Measurements from ENCODE around the gene UST. TPM values are rescaled to one million over a fixed set of nuclear protein-coding genes. Genes with fewer than 3 reads are reported as not detected.
"Not testable (repeated sequence)": the region's sequence is repeated elsewhere in the genome, so short reads cannot be mapped to it uniquely, and the experiment has no call there.

UST gene
- polyA plus RNA-seq, 4 donors: 0.81 to 4.0 (median 1.4) TPM; not detected in 1

DNA sequence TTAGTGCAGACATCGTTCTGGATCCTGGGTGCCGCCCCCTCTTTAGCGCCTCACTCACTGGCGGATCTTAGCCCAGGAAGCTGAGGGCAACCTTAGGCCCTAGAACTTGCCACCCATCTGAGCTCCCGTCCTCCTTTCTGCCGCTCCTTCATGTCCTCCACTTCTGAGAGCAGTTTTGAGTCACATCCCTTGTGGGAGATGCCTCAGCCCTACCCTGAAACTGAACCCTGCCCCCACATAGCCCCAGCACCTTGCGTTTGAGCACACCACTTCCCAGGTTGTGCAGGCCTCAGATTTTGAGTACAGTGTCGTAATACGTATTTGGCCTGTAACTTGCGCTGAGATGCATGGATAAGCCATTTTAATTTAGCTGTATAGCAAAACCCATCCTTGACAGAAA lies 169.7 kb downstream of the UST start:
- not testable (repeated sequence) for H3K4me3 ChIP-seq (ENCODE audit: low read depth in 1 of 3, low read length in 3 of 3); H3K27me3 ChIP-seq (ENCODE audit: control insufficient read depth in 3 of 3, insufficient read depth in 3 of 3, low read length in 3 of 3); DNase-seq; H3K36me3 ChIP-seq (ENCODE audit: control insufficient read depth in 3 of 3, insufficient read depth in 2 of 3, low read depth in 1 of 3, low read length in 3 of 3); H3K27ac ChIP-seq (ENCODE audit: low read depth in 1 of 3, low read length in 2 of 3); H3K4me1 ChIP-seq (ENCODE audit: control insufficient read depth in 3 of 3, insufficient read depth in 2 of 3, low read depth in 1 of 3, low read length in 2 of 3); FAIRE-seq; H3K9me3 ChIP-seq (ENCODE audit: control insufficient read depth in 2 of 2, insufficient read depth in 1 of 2, low read depth in 1 of 2, low read length in 1 of 2)
- 85 to 94% (median 93%) methylated on average over 9 to 10 of the region's 10 CpGs for WGBS, 3 donors

DNA sequence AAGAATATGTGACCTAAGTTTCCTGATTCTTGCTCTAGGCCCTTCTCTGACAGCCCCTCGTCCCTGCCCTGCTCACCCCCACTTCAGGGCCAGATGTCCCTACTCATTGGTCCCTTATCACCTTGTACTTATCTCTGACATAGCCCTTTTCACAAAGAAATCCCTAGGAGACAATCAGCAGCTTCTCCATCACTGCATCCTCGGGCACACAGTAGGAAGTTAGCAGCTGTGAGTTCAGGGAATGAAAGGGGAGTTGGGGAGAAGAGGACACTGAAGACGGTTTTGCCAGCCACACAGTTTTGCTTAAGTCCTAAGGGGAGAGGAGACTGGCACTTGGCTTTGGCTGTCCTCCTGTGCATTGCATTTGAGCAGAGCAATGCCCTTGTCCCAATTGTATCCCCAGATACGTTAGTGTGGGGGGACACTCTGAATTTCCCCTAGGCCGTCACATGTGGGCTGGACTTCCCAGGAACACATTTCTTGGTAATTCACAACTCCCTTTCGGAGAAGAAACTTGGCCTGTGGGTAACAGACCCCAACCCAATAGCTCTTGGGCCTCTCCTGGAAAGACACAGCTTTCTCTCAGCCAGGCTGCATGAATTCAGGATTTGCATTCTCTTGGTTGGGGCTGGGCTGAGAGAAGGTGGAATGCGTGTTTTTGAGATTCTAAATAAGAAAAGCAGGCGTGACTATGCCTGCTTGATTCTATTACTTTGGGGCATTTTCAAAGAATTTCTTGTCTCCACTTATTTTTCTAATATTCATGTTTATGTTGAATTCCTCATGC lies 177.6 kb downstream of the UST start:
- Histone ChIP-seq H3K27me3 (ENCODE audit: control insufficient read depth in 3 of 3, insufficient read depth in 3 of 3, low read length in 3 of 3) (no peaks in the 10 kb centered on the region), H3K36me3 (ENCODE audit: control insufficient read depth in 3 of 3, insufficient read depth in 2 of 3, low read depth in 1 of 3, low read length in 3 of 3) (no peaks in the 10 kb centered on the region), H3K9me3 (ENCODE audit: control insufficient read depth in 2 of 2, insufficient read depth in 1 of 2, low read depth in 1 of 2, low read length in 1 of 2) (no peaks in the 10 kb centered on the region), H3K27ac (ENCODE audit: low read depth in 1 of 3, low read length in 2 of 3) (no peak overlapping the region), H3K4me1 (ENCODE audit: control insufficient read depth in 3 of 3, insufficient read depth in 2 of 3, low read depth in 1 of 3, low read length in 2 of 3) (no peaks in the 10 kb centered on the region), H3K4me3 (ENCODE audit: low read depth in 1 of 3, low read length in 3 of 3) (no peak overlapping the region)
- FAIRE-seq: no peak
- DNase-seq: no peak
- 73 to 91% (median 77%) methylated on average over 8 of the region's 8 CpGs for WGBS, 3 donors

DNA sequence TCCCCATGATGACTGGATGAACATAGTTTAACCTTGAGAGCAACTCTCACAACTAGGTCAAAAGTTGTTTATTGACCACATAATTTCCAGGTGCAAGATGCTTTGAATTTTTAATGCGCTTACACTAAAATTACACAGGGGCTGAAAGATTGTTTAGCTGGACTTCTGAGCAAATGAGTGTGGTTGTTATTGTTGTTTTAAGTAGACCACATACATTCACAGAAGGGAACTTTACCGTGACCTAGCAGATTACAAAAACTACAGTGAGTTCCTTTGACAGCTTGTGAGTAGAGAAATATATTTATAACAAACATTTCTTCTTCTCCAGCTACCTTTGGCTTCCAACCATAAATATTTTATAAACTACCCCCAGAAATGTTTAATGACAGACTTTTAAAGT lies 178.9 kb downstream of the UST start:
- H3K9me3 ChIP-seq (ENCODE audit: control insufficient read depth in 2 of 2, insufficient read depth in 1 of 2, low read depth in 1 of 2, low read length in 1 of 2): no peaks in the 10 kb centered on the region
- DNase-seq: no peak
- WGBS, 3 donors: 81 to 84% (median 83%) methylated on average over 2 of the region's 2 CpGs

DNA sequence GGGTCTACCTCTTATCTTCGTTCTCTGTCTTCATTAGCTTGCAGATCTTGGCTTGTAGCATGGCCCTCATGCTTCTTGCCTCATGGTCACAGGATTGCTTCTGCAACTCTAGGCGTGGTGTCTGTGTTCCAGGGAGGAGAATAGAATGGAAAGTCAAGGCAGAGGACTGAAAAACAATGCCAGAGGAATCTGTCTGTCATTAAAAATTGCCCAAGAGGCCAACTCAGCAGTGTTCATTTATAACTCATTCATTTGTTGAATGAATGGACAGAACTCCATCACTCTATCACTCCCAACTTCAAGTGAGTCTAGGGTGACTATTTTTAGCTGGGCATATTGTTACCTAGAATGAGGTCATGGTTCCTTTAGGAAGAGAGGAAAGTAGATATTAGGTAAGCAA lies 179.6 kb downstream of the UST start:
- H3K4me3 ChIP-seq (ENCODE audit: low read depth in 1 of 3, low read length in 3 of 3): no peak overlapping the region
- WGBS, 3 donors: 64 to 86% (median 84%) methylated on average over 2 of the region's 2 CpGs
- FAIRE-seq (no peak), DNase-seq (no peak)
- H3K36me3 ChIP-seq (ENCODE audit: control insufficient read depth in 3 of 3, insufficient read depth in 2 of 3, low read depth in 1 of 3, low read length in 3 of 3): no peaks in the 10 kb centered on the region
- H3K4me1 ChIP-seq (ENCODE audit: control insufficient read depth in 3 of 3, insufficient read depth in 2 of 3, low read depth in 1 of 3, low read length in 2 of 3): no peaks in the 10 kb centered on the region
- no peaks in the 10 kb centered on the region for H3K9me3 ChIP-seq (ENCODE audit: control insufficient read depth in 2 of 2, insufficient read depth in 1 of 2, low read depth in 1 of 2, low read length in 1 of 2)
- H3K27me3 ChIP-seq (ENCODE audit: control insufficient read depth in 3 of 3, insufficient read depth in 3 of 3, low read length in 3 of 3): no peaks in the 10 kb centered on the region
- H3K27ac ChIP-seq (ENCODE audit: low read depth in 1 of 3, low read length in 2 of 3): no peak overlapping the region

More for the DNA sequence above, 178.9 kb downstream of the UST start:
- no peaks in the 10 kb centered on the region for H3K36me3 ChIP-seq (ENCODE audit: control insufficient read depth in 3 of 3, insufficient read depth in 2 of 3, low read depth in 1 of 3, low read length in 3 of 3)
- H3K4me1 ChIP-seq (ENCODE audit: control insufficient read depth in 3 of 3, insufficient read depth in 2 of 3, low read depth in 1 of 3, low read length in 2 of 3): no peaks in the 10 kb centered on the region
- no peaks in the 10 kb centered on the region for H3K27me3 ChIP-seq (ENCODE audit: control insufficient read depth in 3 of 3, insufficient read depth in 3 of 3, low read length in 3 of 3)
- no peak overlapping the region for H3K27ac ChIP-seq (ENCODE audit: low read depth in 1 of 3, low read length in 2 of 3)
- H3K4me3 ChIP-seq (ENCODE audit: low read depth in 1 of 3, low read length in 3 of 3): no peak overlapping the region
- FAIRE-seq: no peak

DNA sequence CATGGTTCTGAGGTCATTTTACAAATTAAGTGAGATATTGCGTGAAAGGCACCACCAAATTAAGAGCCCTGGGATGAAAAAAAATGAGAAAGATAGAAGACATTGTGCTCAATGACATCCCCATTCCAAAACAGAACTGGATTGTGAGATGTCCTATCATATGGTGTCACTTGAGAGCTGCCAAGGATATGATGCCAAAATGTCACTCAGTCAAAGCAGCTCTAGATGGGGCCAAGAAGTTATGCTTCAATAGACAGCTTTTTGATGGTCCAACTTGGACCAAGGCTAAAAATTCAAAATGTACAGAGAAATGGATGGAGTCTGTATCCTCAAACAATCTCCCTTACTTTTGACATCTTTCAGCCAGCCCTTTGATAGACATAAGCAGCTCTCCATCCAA lies 180.8 kb downstream of the UST start:
- H3K27ac ChIP-seq (ENCODE audit: low read depth in 1 of 3, low read length in 2 of 3): no peak overlapping the region
- H3K27me3 ChIP-seq (ENCODE audit: control insufficient read depth in 3 of 3, insufficient read depth in 3 of 3, low read length in 3 of 3): no peaks in the 10 kb centered on the region
- no peaks in the 10 kb centered on the region for H3K9me3 ChIP-seq (ENCODE audit: control insufficient read depth in 2 of 2, insufficient read depth in 1 of 2, low read depth in 1 of 2, low read length in 1 of 2)
- H3K4me3 ChIP-seq (ENCODE audit: low read depth in 1 of 3, low read length in 3 of 3): no peak overlapping the region
- no peak for FAIRE-seq
- no peak for DNase-seq
- H3K4me1 ChIP-seq (ENCODE audit: control insufficient read depth in 3 of 3, insufficient read depth in 2 of 3, low read depth in 1 of 3, low read length in 2 of 3): no peaks in the 10 kb centered on the region
- 91 to 100% (median 93%) methylated on average over 1 of the region's 1 CpG for WGBS, 3 donors
- H3K36me3 ChIP-seq (ENCODE audit: control insufficient read depth in 3 of 3, insufficient read depth in 2 of 3, low read depth in 1 of 3, low read length in 3 of 3): no peaks in the 10 kb centered on the region

DNA sequence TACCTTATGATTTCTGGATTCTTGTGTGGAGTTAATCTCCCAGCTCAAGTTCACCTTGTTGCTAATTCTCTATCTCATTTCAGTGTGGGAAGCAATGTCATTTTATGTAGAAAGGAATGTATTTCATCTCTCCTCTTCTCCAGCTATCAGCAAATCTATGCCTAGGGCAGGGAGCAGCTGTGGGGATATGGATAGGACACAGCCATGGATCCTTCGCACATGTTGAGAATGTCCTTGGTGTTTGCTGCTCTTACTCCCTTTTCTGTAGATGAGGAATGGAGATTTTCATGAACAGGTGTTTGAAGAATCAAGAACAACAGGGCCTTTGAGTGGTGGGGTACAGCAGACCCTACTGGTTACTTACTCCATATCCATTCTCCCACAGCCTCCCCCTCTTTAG lies 182.0 kb downstream of the UST start:
- Histone ChIP-seq H3K4me1 (ENCODE audit: control insufficient read depth in 3 of 3, insufficient read depth in 2 of 3, low read depth in 1 of 3, low read length in 2 of 3) (no peaks in the 10 kb centered on the region), H3K27ac (ENCODE audit: low read depth in 1 of 3, low read length in 2 of 3) (no peak overlapping the region), H3K9me3 (ENCODE audit: control insufficient read depth in 2 of 2, insufficient read depth in 1 of 2, low read depth in 1 of 2, low read length in 1 of 2) (no peaks in the 10 kb centered on the region), H3K27me3 (ENCODE audit: control insufficient read depth in 3 of 3, insufficient read depth in 3 of 3, low read length in 3 of 3) (no peaks in the 10 kb centered on the region), H3K4me3 (ENCODE audit: low read depth in 1 of 3, low read length in 3 of 3) (no peak overlapping the region), H3K36me3 (ENCODE audit: control insufficient read depth in 3 of 3, insufficient read depth in 2 of 3, low read depth in 1 of 3, low read length in 3 of 3) (no peaks in the 10 kb centered on the region)
- WGBS, 3 donors: 95 to 100% (median 95%) methylated on average over 1 of the region's 1 CpG
- FAIRE-seq (no peak), DNase-seq (no peak)

DNA sequence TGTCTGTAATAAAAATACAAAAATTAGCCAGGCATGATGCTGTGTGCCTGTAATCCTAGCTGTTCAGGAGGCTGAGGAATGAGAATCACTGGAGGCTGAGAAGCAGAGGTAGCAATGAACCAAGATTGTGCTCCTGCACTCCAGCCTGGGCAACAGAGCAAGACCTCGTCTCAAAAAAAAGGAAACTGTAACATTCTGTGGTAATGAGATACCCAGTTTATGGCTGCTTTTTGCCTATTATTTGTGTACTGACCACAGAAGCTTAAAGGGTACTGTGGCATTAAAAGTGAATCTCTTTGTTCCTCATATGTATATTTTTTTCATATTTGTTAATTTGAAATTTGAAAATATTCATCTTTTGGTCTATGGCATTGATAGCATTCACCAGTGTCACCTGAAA lies 185.4 kb downstream of the UST start:
- FAIRE-seq: no peak

DNA sequence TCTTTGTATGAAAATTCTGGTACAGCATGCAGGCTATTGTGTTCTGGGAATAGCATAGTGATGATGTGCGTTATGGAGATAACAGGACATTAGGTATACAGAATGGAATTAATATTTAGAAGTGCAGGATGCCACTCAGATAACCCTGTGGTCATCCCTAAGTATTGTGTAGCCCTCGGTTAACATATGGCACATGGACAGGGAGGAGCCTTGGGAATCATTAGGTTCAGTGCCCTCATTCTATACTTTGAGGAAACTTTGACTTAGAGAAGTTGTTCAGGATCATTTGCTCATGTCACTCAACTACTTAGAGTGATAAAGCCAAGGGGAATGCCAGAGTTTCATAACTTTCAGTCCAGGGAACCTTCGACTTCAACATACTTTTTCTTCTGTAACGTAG lies 185.9 kb downstream of the UST start:
- 70 to 83% (median 82%) methylated on average over 4 of the region's 4 CpGs for WGBS, 3 donors
- Histone ChIP-seq H3K4me1 (ENCODE audit: control insufficient read depth in 3 of 3, insufficient read depth in 2 of 3, low read depth in 1 of 3, low read length in 2 of 3) (peaks cover 0 to 4% (median 0%) of the 10 kb centered on the region in 3 donors), H3K27me3 (ENCODE audit: control insufficient read depth in 3 of 3, insufficient read depth in 3 of 3, low read length in 3 of 3) (no peaks in the 10 kb centered on the region), H3K4me3 (ENCODE audit: low read depth in 1 of 3, low read length in 3 of 3) (no peak overlapping the region), H3K9me3 (ENCODE audit: control insufficient read depth in 2 of 2, insufficient read depth in 1 of 2, low read depth in 1 of 2, low read length in 1 of 2) (no peaks in the 10 kb centered on the region), H3K36me3 (ENCODE audit: control insufficient read depth in 3 of 3, insufficient read depth in 2 of 3, low read depth in 1 of 3, low read length in 3 of 3) (no peaks in the 10 kb centered on the region), H3K27ac (ENCODE audit: low read depth in 1 of 3, low read length in 2 of 3) (no peak overlapping the region)
- FAIRE-seq: no peak
- no peak for DNase-seq

More for the DNA sequence above, 185.4 kb downstream of the UST start:
- no peak for DNase-seq
- H3K9me3 ChIP-seq (ENCODE audit: control insufficient read depth in 2 of 2, insufficient read depth in 1 of 2, low read depth in 1 of 2, low read length in 1 of 2): no peaks in the 10 kb centered on the region
- peaks cover 0 to 4% (median 0%) of the 10 kb centered on the region in 3 donors for H3K4me1 ChIP-seq (ENCODE audit: control insufficient read depth in 3 of 3, insufficient read depth in 2 of 3, low read depth in 1 of 3, low read length in 2 of 3)
- WGBS, 3 donors: 79 to 89% (median 88%) methylated on average over 1 of the region's 1 CpG
- H3K27me3 ChIP-seq (ENCODE audit: control insufficient read depth in 3 of 3, insufficient read depth in 3 of 3, low read length in 3 of 3): no peaks in the 10 kb centered on the region
- no peaks in the 10 kb centered on the region for H3K36me3 ChIP-seq (ENCODE audit: control insufficient read depth in 3 of 3, insufficient read depth in 2 of 3, low read depth in 1 of 3, low read length in 3 of 3)
- no peak overlapping the region for H3K27ac ChIP-seq (ENCODE audit: low read depth in 1 of 3, low read length in 2 of 3)
- H3K4me3 ChIP-seq (ENCODE audit: low read depth in 1 of 3, low read length in 3 of 3): no peak overlapping the region

DNA sequence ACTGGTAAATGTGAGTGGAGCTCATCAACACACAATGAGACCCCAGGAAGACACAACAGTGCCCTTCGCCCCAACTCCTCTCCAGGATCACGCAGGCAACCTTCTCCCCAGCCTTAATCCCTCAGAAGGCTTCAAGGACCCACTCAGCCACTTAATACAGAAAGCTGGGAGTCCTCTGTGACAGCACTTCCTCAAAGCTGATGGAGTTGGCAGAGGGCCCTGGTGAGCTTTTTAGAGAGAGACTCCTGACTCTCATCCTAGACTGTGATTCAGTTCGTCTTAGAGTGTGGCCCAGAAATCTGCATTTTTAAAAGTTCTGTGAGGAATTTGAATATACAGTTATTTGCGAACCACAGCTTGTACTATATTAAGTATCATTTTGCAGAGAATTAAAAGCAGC lies 187.7 kb downstream of the UST start:
- FAIRE-seq: no peak

More for the DNA sequence above, 187.7 kb downstream of the UST start:
- peaks cover 0 to 4% (median 0%) of the 10 kb centered on the region in 3 donors for H3K4me1 ChIP-seq (ENCODE audit: control insufficient read depth in 3 of 3, insufficient read depth in 2 of 3, low read depth in 1 of 3, low read length in 2 of 3)
- H3K27me3 ChIP-seq (ENCODE audit: control insufficient read depth in 3 of 3, insufficient read depth in 3 of 3, low read length in 3 of 3): no peaks in the 10 kb centered on the region
- no peaks in the 10 kb centered on the region for H3K9me3 ChIP-seq (ENCODE audit: control insufficient read depth in 2 of 2, insufficient read depth in 1 of 2, low read depth in 1 of 2, low read length in 1 of 2)
- WGBS, 3 donors: 52 to 76% (median 72%) methylated on average over 4 of the region's 4 CpGs
- no peaks in the 10 kb centered on the region for H3K36me3 ChIP-seq (ENCODE audit: control insufficient read depth in 3 of 3, insufficient read depth in 2 of 3, low read depth in 1 of 3, low read length in 3 of 3)
- H3K27ac ChIP-seq (ENCODE audit: low read depth in 1 of 3, low read length in 2 of 3): no peak overlapping the region
- H3K4me3 ChIP-seq (ENCODE audit: low read depth in 1 of 3, low read length in 3 of 3): no peak overlapping the region
- DNase-seq: no peak
